GM12801 (cell line): ENCODE results near the gene SSR4.

ENCODE experiments used
- TF ChIP-seq, protein P1 (sequence below): IDR thresholded peaks from one replicate; pipeline ENCODE4 v1.5.1; 2011; ENCODE audit warnings: control low read depth; ENCODE audit not compliant: insufficient read length; ENCODE audit errors: extremely low read depth

SSR4 gene

DNA sequence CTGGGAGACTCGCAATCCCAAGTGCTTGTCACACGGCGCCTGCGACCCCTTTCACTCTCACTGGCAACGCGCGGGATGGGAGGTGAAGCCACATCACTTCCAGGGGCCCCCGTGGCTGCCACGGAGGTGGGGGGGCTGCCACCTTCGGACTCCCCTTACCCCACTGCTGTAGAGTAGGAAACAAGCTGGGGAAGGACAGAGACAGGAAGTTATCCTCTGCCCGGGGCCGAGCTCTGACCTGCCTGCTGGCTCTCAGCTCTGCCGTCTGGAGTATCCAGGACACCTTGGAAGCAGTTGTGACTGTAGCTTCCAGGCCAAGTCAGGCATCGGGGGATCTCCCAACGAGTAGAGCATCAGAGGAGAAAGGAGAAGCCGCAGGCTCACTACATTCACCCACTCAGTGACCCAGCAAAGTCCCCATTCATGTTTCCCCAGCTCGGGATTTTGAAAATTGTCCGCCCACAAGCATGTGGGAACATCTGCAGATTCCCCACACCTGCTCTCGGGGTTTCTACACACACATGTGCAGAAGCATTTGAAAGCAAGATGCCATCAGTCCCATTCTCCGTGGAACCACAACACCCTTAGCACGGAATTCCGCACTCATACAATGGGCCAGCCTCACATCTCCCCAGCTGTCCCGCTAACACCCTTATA is 25.0 kb downstream of the SSR4 start:
- TF ChIP-seq, protein P1, sequence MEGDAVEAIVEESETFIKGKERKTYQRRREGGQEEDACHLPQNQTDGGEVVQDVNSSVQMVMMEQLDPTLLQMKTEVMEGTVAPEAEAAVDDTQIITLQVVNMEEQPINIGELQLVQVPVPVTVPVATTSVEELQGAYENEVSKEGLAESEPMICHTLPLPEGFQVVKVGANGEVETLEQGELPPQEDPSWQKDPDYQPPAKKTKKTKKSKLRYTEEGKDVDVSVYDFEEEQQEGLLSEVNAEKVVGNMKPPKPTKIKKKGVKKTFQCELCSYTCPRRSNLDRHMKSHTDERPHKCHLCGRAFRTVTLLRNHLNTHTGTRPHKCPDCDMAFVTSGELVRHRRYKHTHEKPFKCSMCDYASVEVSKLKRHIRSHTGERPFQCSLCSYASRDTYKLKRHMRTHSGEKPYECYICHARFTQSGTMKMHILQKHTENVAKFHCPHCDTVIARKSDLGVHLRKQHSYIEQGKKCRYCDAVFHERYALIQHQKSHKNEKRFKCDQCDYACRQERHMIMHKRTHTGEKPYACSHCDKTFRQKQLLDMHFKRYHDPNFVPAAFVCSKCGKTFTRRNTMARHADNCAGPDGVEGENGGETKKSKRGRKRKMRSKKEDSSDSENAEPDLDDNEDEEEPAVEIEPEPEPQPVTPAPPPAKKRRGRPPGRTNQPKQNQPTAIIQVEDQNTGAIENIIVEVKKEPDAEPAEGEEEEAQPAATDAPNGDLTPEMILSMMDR: no peak

DNA sequence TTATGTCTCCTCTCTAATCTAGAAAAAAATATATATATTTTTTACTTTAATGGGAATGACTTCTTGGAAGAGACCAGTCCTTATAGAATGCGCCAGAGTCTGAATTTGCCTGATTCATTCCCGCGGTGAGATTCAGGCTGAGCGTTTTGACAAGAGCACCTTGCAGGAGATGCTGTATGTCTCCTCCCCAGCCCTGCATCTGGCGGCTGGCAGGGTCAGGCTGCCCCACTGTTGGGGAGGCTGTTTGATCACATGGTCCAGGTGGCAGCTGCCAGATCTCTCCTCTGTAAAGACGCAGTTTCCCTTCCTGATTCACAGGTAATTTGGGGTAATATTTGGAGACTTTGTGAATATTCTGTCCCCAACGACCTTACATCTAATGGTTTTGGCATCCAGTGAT is 26.1 kb downstream of the SSR4 start:
- TF ChIP-seq, protein P1: no peak

DNA sequence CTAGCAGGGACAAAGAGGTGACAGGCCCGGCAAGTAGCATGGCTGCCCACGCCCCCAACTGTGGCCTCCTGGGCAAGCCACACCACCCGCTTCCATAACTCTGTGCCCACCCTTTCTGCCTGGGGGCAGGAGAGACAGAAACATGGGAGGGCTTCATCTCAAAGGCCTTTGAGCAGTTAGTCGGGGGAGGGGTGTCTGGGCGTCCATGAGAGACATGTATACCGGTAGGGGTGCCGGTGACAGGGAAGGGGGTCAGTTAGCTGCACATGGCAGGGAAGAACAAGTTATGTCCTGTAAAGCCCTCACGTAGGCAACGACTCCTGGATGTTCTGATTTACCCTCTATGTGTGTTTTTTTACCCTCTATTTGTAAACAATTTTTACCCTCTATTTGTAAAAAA is 26.6 kb downstream of the SSR4 start:
- TF ChIP-seq, protein P1: no peak

GRCh38 chrX:153824348-153824747 is 29.9 kb downstream of the SSR4 start:
- TF ChIP-seq, protein P1: no peak

DNA sequence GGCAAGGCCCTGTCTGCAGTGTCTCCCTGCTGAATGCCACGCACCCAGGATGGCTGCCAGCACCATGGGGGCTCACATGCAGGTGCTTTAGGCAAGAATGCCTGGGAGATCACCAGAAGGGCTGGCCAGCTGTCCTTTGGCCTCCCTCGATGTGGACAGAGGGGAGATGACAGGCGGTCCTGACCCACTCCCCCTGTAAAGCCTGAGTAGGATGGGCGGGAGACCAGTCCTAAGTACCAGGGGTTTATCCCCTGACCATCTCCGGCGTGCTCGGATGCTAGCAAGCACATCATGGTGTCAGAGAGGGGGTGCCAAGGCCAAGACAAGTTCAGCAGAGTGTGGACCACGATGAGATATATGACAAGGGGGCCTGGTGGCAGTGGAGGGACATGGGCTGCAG is 30.6 kb downstream of the SSR4 start:
- TF ChIP-seq, protein P1: no peak

DNA sequence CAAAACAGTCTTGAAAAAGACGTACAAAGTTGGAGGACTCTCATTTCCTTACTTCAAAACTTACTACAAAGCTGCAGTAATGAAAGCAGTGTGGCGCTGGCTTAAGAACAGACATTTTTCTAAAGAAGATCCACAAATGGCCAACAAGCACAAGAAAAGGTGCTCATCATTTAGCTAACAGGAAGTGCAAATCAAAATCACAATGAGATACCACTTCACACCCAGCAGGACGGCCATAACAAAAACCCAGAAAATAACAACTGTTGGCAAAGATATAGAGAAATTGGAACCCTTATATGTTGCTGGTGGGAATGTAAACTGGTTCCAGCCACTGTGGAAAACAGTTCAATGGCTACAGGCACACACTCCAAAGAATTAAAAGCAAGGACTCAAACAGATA is 32.5 kb downstream of the SSR4 start:
- TF ChIP-seq, protein P1: no peak

- TF ChIP-seq, protein P1: no peak
These were observed 33.4 kb downstream of the SSR4 start for GRCh38 chrX:153827903-153828302.
